ENCODE results near the gene STK32B. TPM values are rescaled to one million over a fixed set of nuclear protein-coding genes. Genes with fewer than 3 reads are reported as not detected.
"Not testable (repeated sequence)": the region's sequence is repeated elsewhere in the genome, so short reads cannot be mapped to it uniquely, and the experiment has no call there.

Gene STK32B
- total and polyA plus RNA-seq, 3 donors from 2014 or later = 17.5 to 29.7 (median 22.6) TPM

GRCh38 chr4:5222951-5223350 is 171.7 kb downstream of the STK32B start:
- no peaks in the 10 kb centered on the region for H3K9me3 ChIP-seq
- H3K4me1 ChIP-seq = no peaks in the 10 kb centered on the region
- no peak overlapping the region for H3K27ac ChIP-seq
- H3K4me3 ChIP-seq = no peak overlapping the region
- no peaks in the 10 kb centered on the region for H3K27me3 ChIP-seq
- no peaks in the 10 kb centered on the region for H3K36me3 ChIP-seq (ENCODE audit: low read depth, missing control alignments)
- DNase-seq = no peak
- intact Hi-C loops (cut with DNase I; ENCODE audit: low total_unique reads) = no loop called here
- WGBS, 2 donors = 88 to 96% methylated on average over 1 of the region's 1 CpG
- TF ChIP-seq POLR2A (IDR thresholded peaks at IDR 0.05) = no peak
- no peak for TF ChIP-seq CTCF (IDR thresholded peaks at IDR 0.05)

DNA sequence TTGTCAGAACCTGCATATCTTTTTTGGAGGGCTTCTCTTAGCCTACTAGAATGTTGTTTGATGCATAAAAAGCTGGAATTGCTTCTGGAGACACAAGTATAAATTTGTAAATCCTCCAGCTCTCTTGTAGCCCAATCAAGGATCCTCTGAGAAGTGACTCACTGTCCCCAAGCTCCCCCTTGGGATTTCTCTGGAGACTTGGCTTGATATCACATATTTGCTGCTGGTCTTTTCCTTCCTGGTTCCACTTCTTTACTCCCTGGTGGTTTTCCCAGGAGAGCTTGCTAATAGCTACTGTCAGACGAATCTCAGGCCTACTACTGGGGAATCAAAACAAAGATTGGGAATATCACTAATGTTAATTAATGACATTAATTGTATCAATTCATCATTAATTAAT is 173.1 kb downstream of the STK32B start:
- no peak for TF ChIP-seq CTCF (IDR thresholded peaks at IDR 0.05)
- no peak for TF ChIP-seq POLR2A (IDR thresholded peaks at IDR 0.05)
- no peak overlapping the region for H3K27ac ChIP-seq
- H3K4me1 ChIP-seq = no peaks in the 10 kb centered on the region
- H3K9me3 ChIP-seq = no peaks in the 10 kb centered on the region
- intact Hi-C loops (cut with DNase I; ENCODE audit: low total_unique reads) = no loop called here
- H3K27me3 ChIP-seq = no peaks in the 10 kb centered on the region
- WGBS, 2 donors = 73 to 74% methylated on average over 1 of the region's 1 CpG
- DNase-seq = no peak
- no peak overlapping the region for H3K4me3 ChIP-seq
- H3K36me3 ChIP-seq (ENCODE audit: low read depth, missing control alignments) = no peaks in the 10 kb centered on the region

DNA sequence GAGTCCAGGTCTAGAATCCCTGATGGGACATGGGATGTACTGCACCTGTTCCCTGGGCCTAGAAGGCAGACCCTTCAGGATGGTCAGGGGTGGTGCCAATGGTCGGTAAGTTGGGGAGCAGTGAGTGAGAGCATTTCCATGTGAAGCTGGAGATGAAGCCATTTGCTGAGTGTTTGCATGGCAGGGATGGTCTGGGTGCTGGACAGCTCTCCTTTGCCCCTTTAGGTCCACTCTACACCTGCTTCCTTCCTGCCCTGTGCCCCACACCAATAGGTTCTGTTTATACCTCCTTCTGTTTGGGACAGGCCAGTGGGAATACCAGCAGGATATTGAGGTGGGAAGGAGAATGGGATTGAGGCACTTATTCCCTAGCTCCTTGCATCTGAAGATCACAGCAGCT is 181.3 kb downstream of the STK32B start:
- 71 to 100% methylated on average over 1 of the region's 1 CpG for WGBS, 2 donors
- intact Hi-C loops (cut with DNase I; ENCODE audit: low total_unique reads) = no loop called here
- no peak for TF ChIP-seq POLR2A (IDR thresholded peaks at IDR 0.05)
- DNase-seq = no peak
- H3K4me1 ChIP-seq = no peaks in the 10 kb centered on the region
- H3K27me3 ChIP-seq = no peaks in the 10 kb centered on the region
- H3K36me3 ChIP-seq (ENCODE audit: low read depth, missing control alignments) = no peaks in the 10 kb centered on the region
- no peaks in the 10 kb centered on the region for H3K9me3 ChIP-seq
- no peak overlapping the region for H3K4me3 ChIP-seq
- no peak overlapping the region for H3K27ac ChIP-seq

DNA sequence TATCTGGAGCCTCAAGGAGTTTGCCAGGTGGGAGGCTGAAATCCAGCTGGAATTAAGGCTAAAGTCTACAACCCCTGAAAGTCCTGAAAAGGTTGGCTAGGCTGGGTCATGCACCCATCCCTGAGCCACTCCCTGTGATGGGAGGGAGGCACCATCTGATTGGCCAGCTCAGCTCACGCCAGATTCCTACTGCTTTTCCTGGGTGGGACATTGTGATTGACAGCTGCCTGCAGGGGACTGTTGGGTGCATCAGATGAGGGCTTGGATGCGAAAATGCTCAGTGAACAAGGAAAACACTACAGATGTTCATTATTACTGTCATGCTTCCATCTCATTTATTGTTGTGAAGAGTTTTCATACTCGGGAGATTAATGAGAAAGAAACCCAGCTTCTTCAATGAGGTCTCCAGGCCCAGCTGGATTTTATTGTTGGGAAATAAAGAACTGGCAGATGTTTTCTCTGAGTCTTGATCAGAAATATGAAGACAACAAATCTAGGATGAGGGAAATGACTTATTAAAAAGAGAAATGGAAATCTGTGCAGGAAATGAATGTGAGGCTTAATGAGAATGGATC is 185.9 kb downstream of the STK32B start:
- no peaks in the 10 kb centered on the region for H3K27me3 ChIP-seq
- no peak overlapping the region for H3K4me3 ChIP-seq
- H3K9me3 ChIP-seq = no peaks in the 10 kb centered on the region
- H3K27ac ChIP-seq = no peak overlapping the region
- H3K4me1 ChIP-seq = no peaks in the 10 kb centered on the region
- no peak for DNase-seq
- 74 to 77% methylated on average over 3 of the region's 3 CpGs for WGBS, 2 donors
- no peaks in the 10 kb centered on the region for H3K36me3 ChIP-seq (ENCODE audit: low read depth, missing control alignments)
- TF ChIP-seq CTCF (IDR thresholded peaks at IDR 0.05) (no peak), POLR2A (IDR thresholded peaks at IDR 0.05) (no peak)
- intact Hi-C loops (cut with DNase I; ENCODE audit: low total_unique reads) = no loop called here

- no peak for DNase-seq
- no peaks in the 10 kb centered on the region for H3K9me3 ChIP-seq
- no peak overlapping the region for H3K4me3 ChIP-seq
- TF ChIP-seq CTCF (IDR thresholded peaks at IDR 0.05) = no peak
- TF ChIP-seq POLR2A (IDR thresholded peaks at IDR 0.05) = no peak
- no peaks in the 10 kb centered on the region for H3K4me1 ChIP-seq
- no peaks in the 10 kb centered on the region for H3K27me3 ChIP-seq
- WGBS, 2 donors = 67 to 73% methylated on average over 4 of the region's 4 CpGs
- no peak overlapping the region for H3K27ac ChIP-seq
- intact Hi-C loops (cut with DNase I; ENCODE audit: low total_unique reads) = no loop called here
- H3K36me3 ChIP-seq (ENCODE audit: low read depth, missing control alignments) = no peaks in the 10 kb centered on the region
Observed at GRCh38 chr4:5238173-5238572, 186.9 kb downstream of the STK32B start.

GRCh38 chr4:5247061-5247460 is 195.8 kb downstream of the STK32B start:
- H3K36me3 ChIP-seq (ENCODE audit: low read depth, missing control alignments); H3K27ac ChIP-seq; H3K4me1 ChIP-seq; intact Hi-C loops (cut with DNase I; ENCODE audit: low total_unique reads); H3K4me3 ChIP-seq; H3K9me3 ChIP-seq; H3K27me3 ChIP-seq; DNase-seq: not testable (repeated sequence)
- 77 to 88% methylated on average over 7 of the region's 7 CpGs for WGBS, 2 donors
